Measurements from ENCODE around the gene RASAL2.

DNA sequence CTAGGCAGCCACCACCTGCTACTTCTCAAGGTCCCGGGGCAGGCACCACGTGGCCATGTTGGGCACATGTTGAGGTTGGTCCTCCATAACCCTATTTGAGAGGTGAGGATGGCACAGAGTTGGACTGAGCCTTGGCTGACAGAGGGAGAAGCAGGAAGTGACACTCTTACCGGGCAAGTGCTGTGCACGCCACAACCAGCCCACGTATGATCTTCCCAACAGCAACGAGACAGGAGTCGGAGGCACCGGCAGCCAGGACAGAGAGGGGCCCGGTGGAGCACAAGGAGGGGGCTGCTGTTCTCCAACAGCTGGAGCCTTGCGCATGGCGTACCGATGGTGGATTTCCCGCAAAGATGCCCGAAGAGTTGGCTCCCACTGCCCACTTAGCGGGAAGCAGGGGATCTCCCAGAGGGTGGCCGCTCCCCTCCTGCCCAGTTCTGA is 399.4 kb downstream of the RASAL2 start:
- TF ChIP-seq, protein P1, sequence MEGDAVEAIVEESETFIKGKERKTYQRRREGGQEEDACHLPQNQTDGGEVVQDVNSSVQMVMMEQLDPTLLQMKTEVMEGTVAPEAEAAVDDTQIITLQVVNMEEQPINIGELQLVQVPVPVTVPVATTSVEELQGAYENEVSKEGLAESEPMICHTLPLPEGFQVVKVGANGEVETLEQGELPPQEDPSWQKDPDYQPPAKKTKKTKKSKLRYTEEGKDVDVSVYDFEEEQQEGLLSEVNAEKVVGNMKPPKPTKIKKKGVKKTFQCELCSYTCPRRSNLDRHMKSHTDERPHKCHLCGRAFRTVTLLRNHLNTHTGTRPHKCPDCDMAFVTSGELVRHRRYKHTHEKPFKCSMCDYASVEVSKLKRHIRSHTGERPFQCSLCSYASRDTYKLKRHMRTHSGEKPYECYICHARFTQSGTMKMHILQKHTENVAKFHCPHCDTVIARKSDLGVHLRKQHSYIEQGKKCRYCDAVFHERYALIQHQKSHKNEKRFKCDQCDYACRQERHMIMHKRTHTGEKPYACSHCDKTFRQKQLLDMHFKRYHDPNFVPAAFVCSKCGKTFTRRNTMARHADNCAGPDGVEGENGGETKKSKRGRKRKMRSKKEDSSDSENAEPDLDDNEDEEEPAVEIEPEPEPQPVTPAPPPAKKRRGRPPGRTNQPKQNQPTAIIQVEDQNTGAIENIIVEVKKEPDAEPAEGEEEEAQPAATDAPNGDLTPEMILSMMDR (conservative IDR thresholded peaks at IDR 0.05; ENCODE audit: low read depth in 2 of 2), result no peak
- TF ChIP-seq POLR2AphosphoS5 (IDR thresholded peaks at IDR 0.05; ENCODE audit: low read depth) (no peak), REST (IDR thresholded peaks at IDR 0.05; ENCODE audit: unreplicated experiment) (no peak), STAT1 (IDR thresholded peaks at IDR 0.05; ENCODE audit: unreplicated experiment) (no peak), CREB1 (CRISPR knock-in tag; IDR thresholded peaks at IDR 0.05; ENCODE audit: low read depth) (no peak), EZH2 (IDR thresholded peaks at IDR 0.05; ENCODE audit: low read depth, unreplicated experiment) (no peak), EZH2phosphoT487 (IDR thresholded peaks at IDR 0.05; ENCODE audit: unreplicated experiment) (no peak), JUNB (IDR thresholded peaks at IDR 0.05; ENCODE audit: unreplicated experiment) (no peak), ZNF331 (CRISPR knock-in tag; IDR thresholded peaks at IDR 0.05; ENCODE audit: low read depth) (no peak), ZNF114 (CRISPR knock-in tag; IDR thresholded peaks at IDR 0.05) (no peak), NANOG (IDR thresholded peaks at IDR 0.05; ENCODE audit: borderline replicate concordance) (no peak)
- TF ChIP-seq, protein P2, sequence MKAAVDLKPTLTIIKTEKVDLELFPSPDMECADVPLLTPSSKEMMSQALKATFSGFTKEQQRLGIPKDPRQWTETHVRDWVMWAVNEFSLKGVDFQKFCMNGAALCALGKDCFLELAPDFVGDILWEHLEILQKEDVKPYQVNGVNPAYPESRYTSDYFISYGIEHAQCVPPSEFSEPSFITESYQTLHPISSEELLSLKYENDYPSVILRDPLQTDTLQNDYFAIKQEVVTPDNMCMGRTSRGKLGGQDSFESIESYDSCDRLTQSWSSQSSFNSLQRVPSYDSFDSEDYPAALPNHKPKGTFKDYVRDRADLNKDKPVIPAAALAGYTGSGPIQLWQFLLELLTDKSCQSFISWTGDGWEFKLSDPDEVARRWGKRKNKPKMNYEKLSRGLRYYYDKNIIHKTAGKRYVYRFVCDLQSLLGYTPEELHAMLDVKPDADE (IDR thresholded peaks at IDR 0.05), result no peak

All from GM23338 (cell line).